Stomach smooth muscle (tissue), 2 donors: ENCODE results near the gene ERC1.

Experiments used
- H3K27ac ChIP-seq: one replicate; pipeline ENCODE4 v1.7.0; 2013; ENCODE audit warnings: mild to moderate bottlenecking, low read length, inconsistent platforms
- H3K27me3 ChIP-seq, 2 donors: one replicate each; pipeline ENCODE4 v1.7.0; 2013; ENCODE audit warnings: low read length in 2 of 2; ENCODE audit not compliant: insufficient read depth in 2 of 2, control insufficient read depth in 1 of 2
- H3K36me3 ChIP-seq, 2 donors: one replicate each; pipeline ENCODE4 v1.7.0; 2013; ENCODE audit warnings: low read length in 2 of 2; ENCODE audit not compliant: control insufficient read depth in 2 of 2, insufficient read depth in 2 of 2
- H3K4me1 ChIP-seq: one replicate; pipeline ENCODE4 v1.7.0; 2013; ENCODE audit warnings: low read length; ENCODE audit not compliant: control insufficient read depth, insufficient read depth
- H3K4me3 ChIP-seq, 2 donors: one replicate each; pipeline ENCODE4 v1.7.0; 2013; ENCODE audit warnings: low read length in 2 of 2
- H3K9ac ChIP-seq, 2 donors: one replicate each; pipeline ENCODE4 v1.7.0; 2013; ENCODE audit warnings: low read length in 2 of 2, mild to moderate bottlenecking in 1 of 2
- H3K9me3 ChIP-seq, 2 donors: one replicate each; pipeline ENCODE4 v1.7.0; 2013; ENCODE audit warnings: low read length in 2 of 2; ENCODE audit not compliant: control insufficient read depth in 2 of 2
- donor health status: healthy.
- donor health status: Pancreatic carcinoma.

ERC1 gene

DNA sequence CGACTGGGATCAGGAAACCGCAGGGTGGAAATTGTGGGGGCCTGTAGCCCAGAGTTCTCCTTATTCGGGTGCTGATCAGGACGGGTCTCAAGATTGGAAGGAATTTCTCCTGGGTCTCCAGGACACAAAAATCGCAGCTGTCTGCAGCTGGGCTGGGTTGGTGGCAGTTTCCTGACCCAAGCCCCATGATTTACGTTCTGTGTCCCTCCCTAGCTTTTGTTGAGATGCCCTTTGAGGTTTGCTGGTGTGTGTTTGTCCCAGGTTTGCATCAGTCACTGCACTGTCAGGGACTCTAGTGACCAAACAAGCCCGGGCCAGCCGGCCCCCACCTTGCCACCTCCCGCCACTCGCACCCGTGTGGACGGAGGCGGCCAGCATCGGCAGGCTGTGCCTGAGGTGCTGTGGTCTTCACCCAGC lies 513.9 kb downstream of the ERC1 start:
- H3K36me3 ChIP-seq = no peaks in the 10 kb centered on the region
- no peak overlapping the region for H3K4me3 ChIP-seq
- H3K27me3 ChIP-seq = no peaks in the 10 kb centered on the region
- H3K9ac ChIP-seq = no peak overlapping the region
- no peak overlapping the region for H3K27ac ChIP-seq
- H3K4me1 ChIP-seq = peaks cover 21% of the 10 kb centered on the region
- no peaks in the 10 kb centered on the region for H3K9me3 ChIP-seq

- Histone ChIP-seq H3K36me3 (no peaks in the 10 kb centered on the region), H3K9ac (no peak overlapping the region), H3K27ac (no peak overlapping the region), H3K4me1 (peaks cover 18% of the 10 kb centered on the region), H3K9me3 (no peaks in the 10 kb centered on the region), H3K4me3 (no peak overlapping the region), H3K27me3 (no peaks in the 10 kb centered on the region)
These were observed 514.6 kb downstream of the ERC1 start for GRCh38 chr12:1505576-1505975.

- Histone ChIP-seq H3K9ac (no peak overlapping the region), H3K27ac (no peak overlapping the region), H3K9me3 (no peaks in the 10 kb centered on the region), H3K36me3 (no peaks in the 10 kb centered on the region), H3K27me3 (no peaks in the 10 kb centered on the region), H3K4me1 (peaks cover 12% of the 10 kb centered on the region), H3K4me3 (no peak overlapping the region)
These were observed 516.3 kb downstream of the ERC1 start for GRCh38 chr12:1507308-1507707.

DNA sequence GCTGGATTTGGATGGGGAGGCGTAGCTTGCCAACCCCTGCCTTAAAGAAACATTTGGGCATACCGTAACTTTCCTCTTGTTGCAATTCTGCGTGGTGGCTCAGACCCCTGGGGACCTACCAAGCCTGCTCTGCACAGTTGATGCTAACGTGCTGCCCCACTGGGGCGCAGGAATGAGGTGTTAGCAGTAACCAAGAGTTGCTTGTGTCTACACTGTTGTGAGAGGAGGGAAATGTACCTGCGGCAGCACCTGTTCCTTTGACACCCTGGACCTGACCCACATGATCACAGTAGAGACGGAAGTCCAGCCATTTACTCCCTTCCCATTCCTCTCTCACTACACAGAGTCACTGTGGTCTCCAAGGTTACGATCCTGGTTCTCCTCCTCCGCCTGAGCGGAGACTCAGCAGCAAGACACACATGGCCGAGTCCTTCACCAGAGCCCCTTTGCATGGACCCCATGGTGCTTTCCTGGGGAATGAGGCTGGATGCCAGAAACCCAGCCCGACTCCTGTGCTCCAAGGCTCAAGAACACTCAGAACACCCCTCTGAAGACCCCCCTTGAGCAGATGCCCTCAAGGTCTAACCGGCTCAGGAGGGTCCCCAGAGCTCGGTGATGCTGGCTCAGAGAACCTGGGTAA lies 518.5 kb downstream of the ERC1 start:
- no peaks in the 10 kb centered on the region for H3K4me1 ChIP-seq
- no peaks in the 10 kb centered on the region for H3K36me3 ChIP-seq

DNA sequence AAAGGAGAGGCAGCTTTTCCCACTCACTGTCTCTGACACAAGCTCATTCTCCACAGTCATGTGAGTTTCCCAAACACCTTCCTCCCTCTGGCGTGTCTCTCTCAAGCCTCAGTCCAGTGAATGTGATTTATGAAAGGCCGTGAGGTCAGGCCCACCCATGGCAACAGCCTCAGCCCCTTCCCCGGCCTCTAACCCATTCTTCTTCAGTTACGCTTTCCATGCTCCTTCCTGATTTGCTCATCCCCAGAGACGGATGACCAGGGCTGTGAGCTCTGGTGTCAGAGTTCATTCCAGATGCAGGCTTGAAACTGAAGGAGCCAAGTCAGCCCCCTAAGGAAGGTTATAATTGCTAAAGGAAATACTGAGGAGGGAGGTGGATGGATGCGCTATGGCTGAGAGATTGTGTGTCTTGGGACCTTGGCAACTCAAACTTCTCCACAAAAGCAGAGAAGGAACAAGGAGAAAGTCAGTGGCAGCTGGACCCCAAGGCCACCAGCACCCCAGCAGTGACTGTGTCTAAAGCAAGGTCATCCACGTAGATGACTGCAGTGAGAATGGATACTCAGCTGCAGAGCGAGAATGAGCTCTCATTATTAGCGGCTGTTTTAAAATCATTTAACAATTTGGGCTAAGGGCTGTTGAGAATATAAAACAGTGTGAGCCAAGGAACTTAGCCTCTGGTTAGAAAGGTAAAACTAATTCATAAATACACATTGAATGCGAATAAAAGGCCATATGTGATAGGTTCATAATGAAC lies 519.2 kb downstream of the ERC1 start:
- Histone ChIP-seq H3K4me1 (no peaks in the 10 kb centered on the region), H3K27me3 (no peaks in the 10 kb centered on the region), H3K27ac (no peak overlapping the region), H3K36me3 (no peaks in the 10 kb centered on the region), H3K4me3 (no peak overlapping the region), H3K9me3 (no peaks in the 10 kb centered on the region), H3K9ac (no peak overlapping the region)

More for the DNA sequence above, 518.5 kb downstream of the ERC1 start:
- Histone ChIP-seq H3K27me3 (no peaks in the 10 kb centered on the region), H3K9ac (no peak overlapping the region), H3K4me3 (no peak overlapping the region), H3K27ac (no peak overlapping the region), H3K9me3 (no peaks in the 10 kb centered on the region)

GRCh38 chr12:1515010-1515409 lies 524.0 kb downstream of the ERC1 start:
- Histone ChIP-seq H3K27me3 (peaks cover 0 to 3% of the 10 kb centered on the region in 2 donors), H3K27ac (no peak overlapping the region), H3K4me1 (peaks cover 12% of the 10 kb centered on the region), H3K9ac (no peak overlapping the region), H3K36me3 (no peaks in the 10 kb centered on the region), H3K4me3 (no peak overlapping the region), H3K9me3 (no peaks in the 10 kb centered on the region)

DNA sequence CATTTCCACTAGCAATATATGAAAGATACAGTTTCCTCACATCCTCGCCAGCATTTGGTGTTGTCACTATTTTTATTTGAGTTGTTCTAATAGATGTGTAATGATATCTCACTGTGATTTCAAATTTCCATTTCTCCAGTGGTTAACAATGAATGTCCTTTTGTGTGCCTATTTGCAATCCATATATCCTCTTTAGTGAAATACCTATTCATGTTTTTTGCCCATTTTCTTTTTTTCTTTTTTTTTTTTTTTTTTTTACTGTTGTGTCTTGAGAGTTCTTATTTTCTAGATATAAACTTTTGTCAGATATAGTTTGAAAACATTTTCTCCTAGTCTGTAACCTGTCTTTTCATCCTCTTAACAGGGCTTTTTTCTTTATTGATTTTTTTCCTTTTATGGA lies 524.4 kb downstream of the ERC1 start:
- Histone ChIP-seq H3K4me3 (no peak overlapping the region), H3K4me1 (peaks cover 12% of the 10 kb centered on the region), H3K36me3 (no peaks in the 10 kb centered on the region), H3K27ac (no peak overlapping the region), H3K9ac (no peak overlapping the region), H3K27me3 (peaks cover 0 to 3% of the 10 kb centered on the region in 2 donors), H3K9me3 (no peaks in the 10 kb centered on the region)

- peaks cover 12% of the 10 kb centered on the region for H3K4me1 ChIP-seq
- no peak overlapping the region for H3K27ac ChIP-seq
- H3K36me3 ChIP-seq = no peaks in the 10 kb centered on the region
- no peak overlapping the region for H3K4me3 ChIP-seq
- peaks cover 0 to 3% of the 10 kb centered on the region in 2 donors for H3K27me3 ChIP-seq
- no peaks in the 10 kb centered on the region for H3K9me3 ChIP-seq
- H3K9ac ChIP-seq = no peak overlapping the region
These were observed 526.0 kb downstream of the ERC1 start for GRCh38 chr12:1517007-1517406.

DNA sequence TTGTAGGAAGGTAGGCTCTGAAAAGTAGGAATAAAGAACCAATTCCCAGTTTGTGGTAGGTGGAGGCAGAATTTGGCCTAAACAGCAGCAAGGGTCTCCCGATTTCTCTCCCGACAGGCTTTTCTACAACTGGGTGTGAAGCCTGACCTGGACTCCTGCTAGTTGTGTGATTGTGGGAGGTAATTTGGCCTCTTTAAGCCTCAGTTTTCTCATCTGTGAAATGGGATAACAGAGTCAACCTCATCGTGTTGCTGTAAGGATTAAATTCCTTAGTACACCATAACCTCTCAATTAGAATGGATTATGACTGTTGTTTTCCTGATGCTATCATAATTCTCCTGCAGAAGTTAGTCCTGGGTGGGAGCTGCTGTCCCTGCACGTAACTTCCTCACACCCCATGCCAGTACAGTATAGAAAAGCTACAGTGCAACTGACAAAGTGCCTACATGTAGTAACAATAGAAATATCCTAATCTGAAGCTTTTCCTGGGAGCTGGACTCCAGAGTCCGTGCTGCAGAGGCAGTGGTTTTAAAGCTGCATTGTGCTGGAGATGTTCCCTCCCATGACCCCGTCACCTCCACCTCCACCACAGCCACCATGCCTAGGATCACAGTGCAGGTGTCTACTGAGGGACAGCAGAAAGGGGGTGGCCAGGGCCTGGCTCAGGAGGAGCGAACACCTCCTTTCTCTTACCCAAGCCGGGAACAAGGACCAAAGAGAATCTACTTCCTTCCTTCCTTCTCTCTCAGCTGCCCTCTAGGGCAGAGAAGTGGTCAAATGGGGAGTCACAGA lies 526.9 kb downstream of the ERC1 start:
- Histone ChIP-seq H3K9me3 (no peaks in the 10 kb centered on the region), H3K36me3 (no peaks in the 10 kb centered on the region), H3K27me3 (peaks cover 0 to 3% of the 10 kb centered on the region in 2 donors), H3K27ac (no peak overlapping the region), H3K9ac (no peak overlapping the region), H3K4me3 (no peak overlapping the region), H3K4me1 (peaks cover 12% of the 10 kb centered on the region)

GRCh38 chr12:1518591-1519516 lies 527.8 kb downstream of the ERC1 start:
- peaks cover 12% of the 10 kb centered on the region for H3K4me1 ChIP-seq
- H3K9ac ChIP-seq = no peak overlapping the region
- no peaks in the 10 kb centered on the region for H3K36me3 ChIP-seq
- H3K27ac ChIP-seq = no peak overlapping the region
- peaks cover 0 to 3% of the 10 kb centered on the region in 2 donors for H3K27me3 ChIP-seq
- no peak overlapping the region for H3K4me3 ChIP-seq
- no peaks in the 10 kb centered on the region for H3K9me3 ChIP-seq
